Measurements from ENCODE around the gene CAMSAP2.
"Not testable (repeated sequence)": the region's sequence is repeated elsewhere in the genome, so short reads cannot be mapped to it uniquely, and the experiment has no call there.

CAMSAP2 gene

DNA sequence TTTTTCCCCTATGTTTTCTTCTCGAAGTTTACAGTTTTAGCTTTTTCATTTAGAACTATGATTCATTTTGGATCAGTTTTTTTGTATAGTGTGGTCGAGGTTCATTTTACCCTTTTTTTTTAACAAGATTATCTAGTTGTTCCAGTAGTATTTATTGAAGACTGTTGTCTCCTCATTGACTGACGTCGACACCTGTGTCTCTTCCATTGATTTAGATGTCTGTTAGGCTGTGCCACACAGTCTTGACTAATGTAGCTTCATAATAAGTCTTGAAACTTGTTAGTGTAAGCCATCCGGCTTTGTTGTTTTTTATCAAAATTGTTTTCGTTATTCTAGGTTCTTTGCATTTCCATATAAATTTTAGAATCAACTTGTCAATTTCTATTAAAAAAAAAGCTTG is 45.2 kb downstream of the CAMSAP2 start:
- no peak for DNase-seq

GRCh38 chr1:200784576-200784975 is 45.9 kb downstream of the CAMSAP2 start:
- DNase-seq: no peak

GRCh38 chr1:200786788-200787187 is 48.1 kb downstream of the CAMSAP2 start:
- no peak for DNase-seq

- DNase-seq: no peak
Observed at GRCh38 chr1:200787896-200788387, 49.2 kb downstream of the CAMSAP2 start.

DNA sequence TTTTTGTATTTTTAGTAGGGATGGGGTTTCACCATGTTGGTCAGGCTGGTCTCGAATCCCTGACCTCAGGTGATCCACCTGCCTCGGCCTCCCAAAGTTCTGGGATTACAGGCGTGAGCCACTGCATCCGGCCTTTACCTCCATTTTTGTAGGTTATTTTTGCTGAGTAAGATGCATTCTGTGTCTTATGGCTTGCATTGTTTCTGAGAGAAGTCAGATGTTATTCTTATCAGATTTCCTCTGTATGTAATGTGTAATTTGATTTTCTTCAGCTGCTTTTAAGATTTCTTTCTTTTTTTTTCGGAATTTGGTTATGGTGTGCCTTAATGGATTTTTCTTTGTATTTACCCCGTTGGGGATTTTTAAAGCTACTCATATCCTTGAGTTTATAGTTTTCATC is 52.3 kb downstream of the CAMSAP2 start:
- not testable (repeated sequence) for DNase-seq

DNA sequence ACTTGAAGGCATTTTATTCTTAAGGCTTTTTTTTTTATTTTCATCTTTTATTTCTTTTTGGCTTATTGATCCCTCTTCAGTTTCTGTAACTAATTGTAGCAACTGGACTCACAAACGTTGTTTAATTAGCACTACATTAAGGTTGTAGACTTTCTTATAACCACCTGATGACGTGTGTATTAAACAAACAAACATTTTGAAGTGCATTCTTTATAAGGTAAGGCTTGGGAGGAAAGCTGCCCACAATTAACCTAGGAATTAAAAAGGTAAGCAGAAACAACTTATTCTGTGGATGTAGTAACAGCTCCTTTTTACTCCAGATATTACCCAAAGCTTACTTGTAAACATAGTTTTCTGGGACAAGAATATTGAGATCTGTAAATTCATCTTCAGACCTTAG is 55.0 kb downstream of the CAMSAP2 start:
- DNase-seq: no peak

- DNase-seq: peak; percentile 63
Observed at GRCh38 chr1:200794506-200795065, 55.9 kb downstream of the CAMSAP2 start.

DNA sequence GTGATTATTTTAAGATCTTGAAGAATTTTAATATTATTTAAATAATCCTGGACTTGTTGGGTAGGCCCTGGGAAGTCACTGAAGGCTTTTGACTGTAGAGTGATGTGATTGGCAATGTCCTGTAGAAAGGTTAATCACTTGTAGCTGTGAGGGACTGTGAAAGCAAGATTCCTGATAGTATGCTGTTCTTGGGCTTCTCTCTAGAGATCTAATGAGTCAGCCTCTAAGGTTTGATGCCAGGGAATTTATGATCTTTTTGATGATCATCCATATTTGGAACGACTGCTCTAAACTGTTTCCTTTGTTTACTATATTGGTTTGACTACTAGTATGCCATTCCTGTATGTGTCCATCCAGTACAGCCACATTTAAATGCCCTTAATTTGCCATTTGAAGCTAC is 56.5 kb downstream of the CAMSAP2 start:
- peak; percentile 9 for DNase-seq

- DNase-seq: no peak
Observed at GRCh38 chr1:200802042-200802441, 63.3 kb downstream of the CAMSAP2 start.

DNA sequence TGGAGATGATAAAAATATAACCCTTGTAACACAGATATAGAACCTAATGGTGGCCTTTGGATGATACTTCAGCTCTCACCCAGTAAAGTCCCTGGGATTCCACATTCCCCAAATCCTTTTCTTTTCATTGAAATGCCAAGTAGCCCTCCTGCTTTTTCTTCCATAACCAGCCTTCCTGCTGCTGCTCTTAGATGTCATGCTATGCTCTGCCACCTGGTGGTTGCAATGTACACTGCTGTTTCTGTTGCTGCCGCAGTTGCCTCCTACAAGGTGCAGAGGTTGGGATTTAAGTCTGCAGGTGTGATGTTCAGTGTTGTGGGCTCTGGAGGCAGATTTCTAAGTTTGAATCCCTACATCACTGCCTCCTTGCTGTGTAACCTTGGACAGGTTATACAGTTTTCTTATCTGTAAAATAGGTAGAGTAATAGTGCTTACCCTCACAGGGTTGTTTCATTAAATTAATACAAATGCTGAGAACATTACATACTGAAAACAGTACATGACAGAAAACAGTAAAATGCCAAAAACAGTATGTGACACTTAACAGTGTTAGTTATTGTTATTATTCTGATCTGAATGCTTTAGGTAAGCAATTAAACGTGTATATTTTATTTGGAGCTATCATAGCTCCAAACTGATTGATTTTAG is 64.3 kb downstream of the CAMSAP2 start:
- peak; percentile 66 for DNase-seq

GRCh38 chr1:200805719-200806118 is 67.0 kb downstream of the CAMSAP2 start:
- DNase-seq: no peak

DNA sequence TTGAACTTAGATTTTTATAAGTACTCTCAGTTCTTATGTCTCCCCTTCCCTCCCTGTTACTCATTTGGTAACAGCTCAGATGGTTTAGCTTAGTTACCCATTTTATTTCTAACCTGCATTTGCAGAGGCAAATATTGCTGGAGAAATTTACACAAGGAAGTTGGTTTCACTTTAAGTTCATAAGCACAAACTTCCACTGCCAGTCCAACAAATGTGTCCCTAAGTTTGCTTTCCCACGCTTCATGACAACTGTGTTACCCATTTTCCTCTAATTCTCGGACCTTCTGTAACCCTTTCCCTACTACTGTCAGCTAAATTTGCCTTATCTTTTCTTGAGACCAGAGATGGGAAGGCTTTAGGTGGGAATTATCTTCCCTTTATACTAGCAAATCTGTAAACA is 70.2 kb downstream of the CAMSAP2 start:
- no peak for DNase-seq

DNA sequence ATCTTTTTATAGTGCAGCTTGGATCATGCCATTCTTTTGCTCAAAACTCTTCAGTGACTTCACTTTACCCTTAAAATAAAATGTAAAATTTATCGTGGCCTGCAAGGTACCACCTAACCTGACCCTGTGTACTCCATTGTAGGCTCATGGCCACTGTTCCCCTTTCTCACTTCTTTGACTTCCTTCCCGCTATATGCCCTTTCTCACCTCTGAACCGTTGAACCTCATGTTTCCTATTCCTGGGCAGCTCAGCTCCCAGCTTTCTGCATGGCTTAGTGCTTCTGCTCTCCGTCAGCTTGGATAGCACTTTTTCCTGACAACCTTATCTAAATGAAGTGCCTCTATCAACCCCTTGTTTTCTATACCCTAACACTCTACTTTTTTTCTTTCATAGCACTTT is 73.0 kb downstream of the CAMSAP2 start:
- no peak for DNase-seq

DNA sequence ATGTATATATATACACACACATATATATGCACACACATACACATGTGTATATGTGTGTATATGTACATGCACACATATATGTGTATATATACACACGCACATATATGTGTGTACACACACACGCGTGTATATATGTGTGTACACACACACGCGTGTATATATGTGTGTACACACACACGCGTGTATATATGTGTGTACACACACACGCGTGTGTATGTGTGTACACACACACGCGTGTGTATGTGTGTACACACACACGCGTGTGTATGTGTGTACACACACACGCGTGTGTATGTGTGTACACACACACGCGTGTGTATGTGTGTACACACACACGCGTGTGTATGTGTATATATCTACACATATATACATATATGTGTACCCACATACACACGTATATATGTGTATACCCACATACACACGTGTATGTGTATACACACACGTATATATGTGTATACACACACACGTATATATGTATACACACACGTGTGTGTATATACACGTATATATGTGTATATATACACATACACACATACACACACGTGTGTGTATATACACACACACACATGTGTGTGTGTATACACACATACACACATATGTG is 78.0 kb downstream of the CAMSAP2 start:
- DNase-seq: not testable (repeated sequence)

- DNase-seq: no peak
Observed at GRCh38 chr1:200818248-200818647, 79.6 kb downstream of the CAMSAP2 start.

GRCh38 chr1:200819726-200820125 is 81.0 kb downstream of the CAMSAP2 start:
- DNase-seq: no peak

- no peak for DNase-seq
Observed at GRCh38 chr1:200831091-200831490, 92.4 kb downstream of the CAMSAP2 start.

GRCh38 chr1:200834383-200834782 is 95.7 kb downstream of the CAMSAP2 start:
- DNase-seq: no peak

- DNase-seq: no peak
Observed at GRCh38 chr1:200836213-200836612, 97.5 kb downstream of the CAMSAP2 start.

- DNase-seq: peak; percentile 42
Observed at GRCh38 chr1:200837931-200838571, 99.4 kb downstream of the CAMSAP2 start.

DNA sequence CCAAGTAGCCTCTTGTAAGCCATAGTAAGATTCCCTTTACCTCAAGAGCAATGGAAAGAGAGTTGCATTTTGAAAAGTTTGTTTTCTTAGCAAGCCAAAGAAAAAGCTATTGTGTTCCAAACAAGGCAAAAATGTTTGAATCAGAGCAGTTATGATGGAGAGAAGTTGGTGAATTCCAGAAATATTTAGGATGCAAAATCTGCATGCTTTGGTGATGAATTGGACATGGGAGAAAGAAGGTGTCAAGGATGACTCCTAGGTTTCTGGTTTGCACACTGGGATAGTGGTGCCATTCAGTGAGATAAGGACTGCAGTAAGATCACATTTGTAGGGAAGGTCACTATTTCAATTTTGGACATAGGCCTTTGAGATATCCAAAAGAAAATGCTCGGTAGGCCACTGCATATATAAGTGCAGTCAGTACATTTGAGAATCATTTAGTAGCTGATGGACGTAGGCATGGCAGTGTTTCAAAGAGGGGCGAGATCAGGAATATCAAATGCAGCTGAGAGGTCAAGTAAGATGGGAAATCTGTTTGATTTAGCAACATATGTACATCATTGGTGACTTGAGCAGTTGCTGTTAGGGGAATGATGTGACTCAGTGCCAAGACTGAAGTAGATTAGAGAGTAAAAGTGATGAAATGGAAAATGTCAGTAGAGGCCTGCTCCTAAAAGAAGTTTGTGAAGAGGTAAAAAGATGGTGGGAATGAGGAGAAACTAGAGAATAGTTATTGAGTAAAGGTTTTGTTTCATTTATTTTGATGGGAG is 100.2 kb downstream of the CAMSAP2 start:
- no peak for DNase-seq

GRCh38 chr1:200845360-200845759 is 106.7 kb downstream of the CAMSAP2 start:
- DNase-seq: no peak

GRCh38 chr1:200846398-200846797 is 107.7 kb downstream of the CAMSAP2 start:
- no peak for DNase-seq

Data from NCI-H446 treated with DMSO at 0.1 percent for 48 hours (cell line).